ENCODE data around the gene STK38L.

Gene STK38L

GRCh38 chr12:27342536-27342935 lies 98.5 kb downstream of the STK38L start:
- no peak overlapping the region for H3K4me3 ChIP-seq (ENCODE audit: low read depth in 1 of 2, low read length in 2 of 2)
- H3K36me3 ChIP-seq (ENCODE audit: insufficient read depth, low read length) = no peaks in the 10 kb centered on the region
- no peak overlapping the region for H3K9ac ChIP-seq (ENCODE audit: low read length)
- H3K27ac ChIP-seq (ENCODE audit: low read depth, low read length) = no peak overlapping the region
- no peaks in the 10 kb centered on the region for H3K4me1 ChIP-seq (ENCODE audit: insufficient read depth, low read length)
- no peaks in the 10 kb centered on the region for H3K9me3 ChIP-seq (ENCODE audit: low read length)
- H3K27me3 ChIP-seq (ENCODE audit: control insufficient read depth in 1 of 2, insufficient read depth in 2 of 2, low read length in 2 of 2) = no peaks in the 10 kb centered on the region

DNA sequence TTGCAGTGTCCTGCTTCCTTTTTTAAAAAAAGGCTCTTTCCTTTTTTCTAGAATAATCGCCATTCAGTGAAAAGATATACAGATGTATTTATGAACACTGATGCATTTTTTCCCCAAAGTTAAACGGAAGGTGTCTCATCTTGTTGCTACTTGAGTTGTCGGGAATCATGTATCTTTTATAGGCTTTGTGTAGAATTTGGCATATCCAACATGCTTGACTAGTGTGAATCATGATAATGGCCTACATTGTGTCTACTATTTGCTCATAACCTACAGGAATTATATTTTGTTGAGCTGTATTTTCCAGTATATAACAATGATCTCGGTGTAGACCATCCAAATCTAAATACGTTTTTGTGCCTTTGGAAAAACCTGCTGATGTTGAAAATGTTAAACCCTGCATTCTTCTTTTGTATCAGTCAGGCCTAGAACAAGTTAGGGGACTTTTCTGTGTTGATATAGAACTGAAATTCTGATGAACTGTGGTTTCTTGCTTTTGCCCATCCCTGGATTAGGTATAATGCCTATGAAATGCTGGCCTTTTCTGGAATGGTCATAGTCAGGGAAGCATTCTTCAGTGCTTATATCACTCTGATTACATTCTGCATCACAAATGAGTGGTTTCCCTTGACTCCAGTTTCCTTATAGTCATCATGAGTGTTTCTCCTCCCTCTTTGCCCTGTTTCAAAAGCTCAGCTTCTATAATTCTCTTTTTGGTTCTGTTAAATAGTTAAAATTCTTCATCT lies 99.3 kb downstream of the STK38L start:
- Histone ChIP-seq H3K4me3 (ENCODE audit: low read depth in 1 of 2, low read length in 2 of 2) (no peak overlapping the region), H3K4me1 (ENCODE audit: insufficient read depth, low read length) (no peaks in the 10 kb centered on the region), H3K27me3 (ENCODE audit: control insufficient read depth in 1 of 2, insufficient read depth in 2 of 2, low read length in 2 of 2) (no peaks in the 10 kb centered on the region), H3K9ac (ENCODE audit: low read length) (no peak overlapping the region), H3K36me3 (ENCODE audit: insufficient read depth, low read length) (no peaks in the 10 kb centered on the region), H3K27ac (ENCODE audit: low read depth, low read length) (no peak overlapping the region), H3K9me3 (ENCODE audit: low read length) (no peaks in the 10 kb centered on the region)

DNA sequence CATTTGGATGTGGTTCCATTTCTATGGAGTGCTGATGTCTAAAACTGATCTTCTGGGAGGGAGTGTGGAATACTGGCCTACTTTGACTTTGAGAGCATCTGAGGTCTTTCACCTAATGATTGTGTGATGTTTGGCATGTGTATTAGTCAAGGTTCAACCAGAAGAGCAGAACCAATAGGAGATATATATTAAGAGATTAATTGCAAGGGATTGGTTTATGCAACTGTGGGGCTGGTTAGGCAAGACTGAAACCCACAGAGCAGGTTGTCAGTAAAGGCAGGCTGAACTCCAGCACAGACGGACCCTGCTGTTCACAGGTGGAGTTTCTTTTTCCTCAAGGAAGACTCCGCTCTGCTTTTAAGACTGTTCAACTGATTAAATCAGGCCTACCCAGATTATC lies 100.2 kb downstream of the STK38L start:
- Histone ChIP-seq H3K36me3 (ENCODE audit: insufficient read depth, low read length) (no peaks in the 10 kb centered on the region), H3K27me3 (ENCODE audit: control insufficient read depth in 1 of 2, insufficient read depth in 2 of 2, low read length in 2 of 2) (no peaks in the 10 kb centered on the region), H3K9me3 (ENCODE audit: low read length) (no peaks in the 10 kb centered on the region), H3K4me3 (ENCODE audit: low read depth in 1 of 2, low read length in 2 of 2) (no peak overlapping the region), H3K27ac (ENCODE audit: low read depth, low read length) (no peak overlapping the region), H3K4me1 (ENCODE audit: insufficient read depth, low read length) (no peaks in the 10 kb centered on the region), H3K9ac (ENCODE audit: low read length) (no peak overlapping the region)

DNA sequence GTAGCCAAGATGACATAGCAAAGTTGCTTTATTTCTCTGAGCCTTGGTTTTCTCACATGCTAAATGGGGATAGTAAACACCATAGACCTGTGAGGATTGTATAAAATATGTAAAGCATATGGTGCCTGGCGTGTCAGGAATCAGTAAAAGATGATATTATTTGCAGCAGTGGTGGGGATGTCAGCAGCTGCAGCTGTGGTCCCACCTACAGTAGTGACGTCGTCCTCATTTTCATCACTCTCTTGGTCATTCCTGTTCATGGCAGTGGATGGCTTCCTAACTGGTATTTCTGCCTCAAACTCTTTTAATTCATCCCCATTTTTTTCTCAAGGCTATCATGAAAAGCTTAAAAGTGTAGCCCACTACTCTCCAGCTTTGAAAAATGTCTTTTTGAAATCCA lies 100.7 kb downstream of the STK38L start:
- Histone ChIP-seq H3K4me1 (ENCODE audit: insufficient read depth, low read length) (no peaks in the 10 kb centered on the region), H3K36me3 (ENCODE audit: insufficient read depth, low read length) (no peaks in the 10 kb centered on the region), H3K9me3 (ENCODE audit: low read length) (no peaks in the 10 kb centered on the region), H3K4me3 (ENCODE audit: low read depth in 1 of 2, low read length in 2 of 2) (no peak overlapping the region), H3K27me3 (ENCODE audit: control insufficient read depth in 1 of 2, insufficient read depth in 2 of 2, low read length in 2 of 2) (no peaks in the 10 kb centered on the region), H3K9ac (ENCODE audit: low read length) (no peak overlapping the region), H3K27ac (ENCODE audit: low read depth, low read length) (no peak overlapping the region)

- no peak overlapping the region for H3K27ac ChIP-seq (ENCODE audit: low read depth, low read length)
- H3K9me3 ChIP-seq (ENCODE audit: low read length) = no peaks in the 10 kb centered on the region
- no peaks in the 10 kb centered on the region for H3K4me1 ChIP-seq (ENCODE audit: insufficient read depth, low read length)
- H3K9ac ChIP-seq (ENCODE audit: low read length) = no peak overlapping the region
- no peaks in the 10 kb centered on the region for H3K36me3 ChIP-seq (ENCODE audit: insufficient read depth, low read length)
- H3K4me3 ChIP-seq (ENCODE audit: low read depth in 1 of 2, low read length in 2 of 2) = no peak overlapping the region
- H3K27me3 ChIP-seq (ENCODE audit: control insufficient read depth in 1 of 2, insufficient read depth in 2 of 2, low read length in 2 of 2) = no peaks in the 10 kb centered on the region
These were observed 101.3 kb downstream of the STK38L start for GRCh38 chr12:27345376-27345775.

- Histone ChIP-seq H3K27me3 (ENCODE audit: control insufficient read depth in 1 of 2, insufficient read depth in 2 of 2, low read length in 2 of 2) (no peaks in the 10 kb centered on the region), H3K9me3 (ENCODE audit: low read length) (no peaks in the 10 kb centered on the region), H3K27ac (ENCODE audit: low read depth, low read length) (no peak overlapping the region), H3K36me3 (ENCODE audit: insufficient read depth, low read length) (no peaks in the 10 kb centered on the region), H3K9ac (ENCODE audit: low read length) (no peak overlapping the region), H3K4me1 (ENCODE audit: insufficient read depth, low read length) (no peaks in the 10 kb centered on the region), H3K4me3 (ENCODE audit: low read depth in 1 of 2, low read length in 2 of 2) (no peak overlapping the region)
These were observed 103.7 kb downstream of the STK38L start for GRCh38 chr12:27347779-27348178.

- no peaks in the 10 kb centered on the region for H3K27me3 ChIP-seq (ENCODE audit: control insufficient read depth in 1 of 2, insufficient read depth in 2 of 2, low read length in 2 of 2)
- H3K27ac ChIP-seq (ENCODE audit: low read depth, low read length) = no peak overlapping the region
- H3K9me3 ChIP-seq (ENCODE audit: low read length) = no peaks in the 10 kb centered on the region
- H3K4me1 ChIP-seq (ENCODE audit: insufficient read depth, low read length) = no peaks in the 10 kb centered on the region
- H3K4me3 ChIP-seq (ENCODE audit: low read depth in 1 of 2, low read length in 2 of 2) = no peak overlapping the region
- H3K36me3 ChIP-seq (ENCODE audit: insufficient read depth, low read length) = no peaks in the 10 kb centered on the region
- H3K9ac ChIP-seq (ENCODE audit: low read length) = no peak overlapping the region
These were observed 107.4 kb downstream of the STK38L start for GRCh38 chr12:27351476-27351875.

GRCh38 chr12:27355486-27355885 lies 111.4 kb downstream of the STK38L start:
- no peaks in the 10 kb centered on the region for H3K4me1 ChIP-seq (ENCODE audit: insufficient read depth, low read length)
- H3K36me3 ChIP-seq (ENCODE audit: insufficient read depth, low read length) = no peaks in the 10 kb centered on the region
- H3K27ac ChIP-seq (ENCODE audit: low read depth, low read length) = no peak overlapping the region
- no peak overlapping the region for H3K4me3 ChIP-seq (ENCODE audit: low read depth in 1 of 2, low read length in 2 of 2)
- H3K9ac ChIP-seq (ENCODE audit: low read length) = no peak overlapping the region
- no peaks in the 10 kb centered on the region for H3K9me3 ChIP-seq (ENCODE audit: low read length)
- no peaks in the 10 kb centered on the region for H3K27me3 ChIP-seq (ENCODE audit: control insufficient read depth in 1 of 2, insufficient read depth in 2 of 2, low read length in 2 of 2)

- Histone ChIP-seq H3K4me3 (ENCODE audit: low read depth in 1 of 2, low read length in 2 of 2) (no peak overlapping the region), H3K9me3 (ENCODE audit: low read length) (no peaks in the 10 kb centered on the region), H3K27me3 (ENCODE audit: control insufficient read depth in 1 of 2, insufficient read depth in 2 of 2, low read length in 2 of 2) (no peaks in the 10 kb centered on the region), H3K4me1 (ENCODE audit: insufficient read depth, low read length) (no peaks in the 10 kb centered on the region), H3K9ac (ENCODE audit: low read length) (no peak overlapping the region), H3K27ac (ENCODE audit: low read depth, low read length) (no peak overlapping the region), H3K36me3 (ENCODE audit: insufficient read depth, low read length) (no peaks in the 10 kb centered on the region)
These were observed 111.9 kb downstream of the STK38L start for GRCh38 chr12:27355979-27356378.

DNA sequence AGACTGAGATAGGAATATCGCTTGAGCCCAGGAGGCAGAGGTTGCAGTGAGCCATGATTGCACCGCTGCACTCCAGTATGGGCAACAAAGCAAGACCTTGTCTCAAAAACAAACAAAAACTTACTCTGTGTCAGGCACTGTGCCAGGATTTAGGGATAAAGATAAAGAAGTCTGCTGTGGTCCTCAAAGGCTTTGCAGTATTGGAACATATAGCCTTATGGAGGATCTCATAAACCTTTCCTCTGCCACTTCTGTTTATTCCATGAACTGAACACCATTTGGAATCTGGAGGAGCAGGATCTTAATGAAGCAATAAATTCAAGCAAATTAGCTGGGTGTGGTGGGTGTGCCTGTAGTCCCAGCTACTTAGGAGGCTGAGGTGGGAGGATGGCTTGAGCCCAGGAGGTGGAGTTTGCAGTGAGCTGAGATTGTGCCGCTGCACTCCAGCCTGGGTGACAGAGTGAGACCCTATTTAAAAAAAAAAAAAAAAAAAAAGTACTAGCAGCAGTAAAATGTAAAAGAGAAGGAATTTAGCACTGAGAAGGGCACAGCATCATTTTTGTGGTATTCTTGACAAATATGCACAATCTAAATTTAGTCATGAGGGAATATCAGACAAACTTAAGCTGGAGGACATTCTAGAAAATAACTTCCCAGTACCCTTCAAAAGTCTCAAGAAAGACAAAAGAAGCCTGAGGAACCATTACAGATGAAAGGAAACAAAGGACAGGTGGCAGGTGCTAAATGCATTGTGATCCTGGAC lies 115.7 kb downstream of the STK38L start:
- Histone ChIP-seq H3K36me3 (ENCODE audit: insufficient read depth, low read length) (no peaks in the 10 kb centered on the region), H3K4me1 (ENCODE audit: insufficient read depth, low read length) (no peaks in the 10 kb centered on the region), H3K27me3 (ENCODE audit: control insufficient read depth in 1 of 2, insufficient read depth in 2 of 2, low read length in 2 of 2) (no peaks in the 10 kb centered on the region), H3K4me3 (ENCODE audit: low read depth in 1 of 2, low read length in 2 of 2) (no peak overlapping the region), H3K9ac (ENCODE audit: low read length) (no peak overlapping the region), H3K9me3 (ENCODE audit: low read length) (no peaks in the 10 kb centered on the region), H3K27ac (ENCODE audit: low read depth, low read length) (no peak overlapping the region)

DNA sequence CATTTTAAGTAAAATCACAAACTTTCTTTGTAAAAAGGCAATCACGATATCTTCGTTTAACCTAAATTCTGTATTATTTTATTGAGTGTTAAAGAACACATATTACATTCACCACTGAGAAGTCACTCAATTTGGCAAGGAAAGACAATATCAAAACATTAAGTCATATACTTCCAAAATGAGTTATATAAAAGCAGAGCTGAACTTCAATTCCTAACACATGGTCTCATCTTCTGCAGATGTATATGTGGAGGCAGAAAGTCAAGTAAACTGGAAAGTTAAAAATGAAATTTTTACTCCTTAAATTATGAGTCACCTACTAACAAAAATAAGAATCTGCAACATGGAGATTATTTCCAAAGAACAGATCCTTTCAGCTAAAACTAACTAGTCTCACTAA lies 117.3 kb downstream of the STK38L start:
- Histone ChIP-seq H3K36me3 (ENCODE audit: insufficient read depth, low read length) (no peaks in the 10 kb centered on the region), H3K9ac (ENCODE audit: low read length) (no peak overlapping the region), H3K27ac (ENCODE audit: low read depth, low read length) (no peak overlapping the region), H3K4me3 (ENCODE audit: low read depth in 1 of 2, low read length in 2 of 2) (no peak overlapping the region), H3K27me3 (ENCODE audit: control insufficient read depth in 1 of 2, insufficient read depth in 2 of 2, low read length in 2 of 2) (no peaks in the 10 kb centered on the region), H3K4me1 (ENCODE audit: insufficient read depth, low read length) (no peaks in the 10 kb centered on the region), H3K9me3 (ENCODE audit: low read length) (no peaks in the 10 kb centered on the region)

GRCh38 chr12:27366621-27367020 lies 122.5 kb downstream of the STK38L start:
- no peaks in the 10 kb centered on the region for H3K27me3 ChIP-seq (ENCODE audit: control insufficient read depth in 1 of 2, insufficient read depth in 2 of 2, low read length in 2 of 2)
- no peaks in the 10 kb centered on the region for H3K36me3 ChIP-seq (ENCODE audit: insufficient read depth, low read length)
- no peaks in the 10 kb centered on the region for H3K9me3 ChIP-seq (ENCODE audit: low read length)
- H3K4me3 ChIP-seq (ENCODE audit: low read depth in 1 of 2, low read length in 2 of 2) = no peak overlapping the region
- H3K27ac ChIP-seq (ENCODE audit: low read depth, low read length) = no peak overlapping the region
- H3K9ac ChIP-seq (ENCODE audit: low read length) = no peak overlapping the region
- no peaks in the 10 kb centered on the region for H3K4me1 ChIP-seq (ENCODE audit: insufficient read depth, low read length)

Measured in muscle layer of colon (tissue), 2 donors.